ENCODE results near the gene APOD.
"Not testable (repeated sequence)": the region's sequence is repeated elsewhere in the genome, so short reads cannot be mapped to it uniquely, and the experiment has no call there.

DNA sequence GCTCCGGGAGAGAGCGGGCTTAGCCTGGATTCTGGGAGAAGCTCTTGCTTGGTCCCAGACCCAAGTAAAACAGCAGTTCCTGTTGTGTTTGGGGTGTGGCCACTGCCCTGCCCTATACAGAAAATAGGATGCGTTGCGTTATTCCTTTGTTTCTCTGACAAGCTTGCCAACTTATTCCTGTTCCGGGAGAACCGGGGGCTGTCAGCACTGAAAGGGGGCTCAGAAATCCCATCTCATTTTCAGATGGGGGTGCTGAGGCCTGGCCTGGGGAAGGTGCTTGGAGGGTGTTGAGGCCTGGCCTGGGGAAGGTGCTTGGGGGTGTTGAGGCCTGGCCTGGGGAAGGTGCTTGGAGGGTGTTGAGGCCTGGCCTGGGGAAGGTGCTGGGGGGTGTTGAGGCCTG lies 38.3 kb upstream of the APOD start:
- not testable (repeated sequence) for TF ChIP-seq SUZ12 (IDR thresholded peaks at IDR 0.05); NFRKB (IDR thresholded peaks at IDR 0.05); ZNF384 (IDR thresholded peaks at IDR 0.05); SP1 (IDR thresholded peaks at IDR 0.05); TARDBP (IDR thresholded peaks at IDR 0.05); LEF1 (IDR thresholded peaks at IDR 0.05; ENCODE audit: borderline replicate concordance); FOXK2 (IDR thresholded peaks at IDR 0.05); BHLHE40 (IDR thresholded peaks at IDR 0.05; ENCODE audit: borderline replicate concordance); FOXM1 (IDR thresholded peaks at IDR 0.05; ENCODE audit: borderline replicate concordance)

All from HEK293T (cell line).